BLaER1 (cell line): ENCODE data around the gene AK9.
"Not testable (repeated sequence)": the region's sequence is repeated elsewhere in the genome, so short reads cannot be mapped to it uniquely, and the experiment has no call there.

Experiments
- H3K27ac ChIP-seq: shearing (Covaris generic); formaldehyde crosslinking; 2 replicates; pipeline ENCODE4 v1.8.1; 2022
- H3K27me3 ChIP-seq: shearing (Covaris generic); formaldehyde crosslinking; 2 replicates; pipeline ENCODE4 v1.8.1; 2022
- H3K36me3 ChIP-seq: shearing (Covaris generic); formaldehyde crosslinking; 2 replicates; pipeline ENCODE4 v1.8.1; 2022
- H3K4me1 ChIP-seq: shearing (Covaris generic); formaldehyde crosslinking; 2 replicates; pipeline ENCODE4 v1.8.1; 2022
- H3K4me2 ChIP-seq: shearing (Covaris generic); formaldehyde crosslinking; 2 replicates; pipeline ENCODE4 v1.8.1; 2022
- H3K4me3 ChIP-seq: shearing (Covaris generic); formaldehyde crosslinking; 2 replicates; pipeline ENCODE4 v1.8.1; 2022
- H3K9ac ChIP-seq: shearing (Covaris generic); formaldehyde crosslinking; 2 replicates; pipeline ENCODE4 v1.8.1; 2022
- H3K9me3 ChIP-seq: shearing (Covaris generic); formaldehyde crosslinking; 2 replicates; pipeline ENCODE4 v1.8.1; 2022
- H4K20me1 ChIP-seq: shearing (Covaris generic); formaldehyde crosslinking; 2 replicates; pipeline ENCODE4 v1.8.1; 2022
- Cebpa-rat ChIP-seq: shearing (Covaris generic); IDR thresholded peaks from 2 replicates; pipeline ENCODE4 v1.8.1; 2022

The AK9 gene

GRCh38 chr6:109521080-109521479 lies 169.9 kb downstream of the AK9 start:
- Histone ChIP-seq H3K27me3 (no peaks in the 10 kb centered on the region), H3K4me1 (peaks cover 20% of the 10 kb centered on the region), H3K9ac (no peak overlapping the region), H3K27ac (no peak overlapping the region), H4K20me1 (no peaks in the 10 kb centered on the region), H3K36me3 (no peaks in the 10 kb centered on the region), H3K4me3 (no peak overlapping the region), H3K9me3 (peaks cover 19% of the 10 kb centered on the region), H3K4me2 (no peak overlapping the region)
- no peak for TF ChIP-seq Cebpa-rat

DNA sequence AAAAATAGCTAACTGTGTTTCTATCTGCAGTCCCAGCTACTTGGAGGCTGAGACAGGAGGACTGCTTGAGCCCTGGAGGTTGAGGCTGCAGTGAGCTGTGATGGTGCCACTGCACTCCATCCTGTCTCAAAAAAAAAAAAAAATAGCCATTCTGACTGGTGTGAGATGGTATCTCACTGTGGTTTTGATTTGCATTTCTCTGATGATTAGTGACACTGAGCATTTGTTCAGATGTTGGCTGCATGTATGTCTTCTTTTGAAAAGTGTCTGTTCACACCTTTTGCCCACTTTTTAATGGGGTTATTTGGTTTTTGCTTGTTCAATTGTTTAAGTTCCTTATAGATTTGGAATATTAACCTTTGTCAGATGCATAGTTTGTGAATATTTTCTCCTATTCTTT lies 171.4 kb downstream of the AK9 start:
- H3K4me3 ChIP-seq, H3K27me3 ChIP-seq, H3K27ac ChIP-seq, H3K36me3 ChIP-seq, H4K20me1 ChIP-seq, H3K4me2 ChIP-seq, H3K9ac ChIP-seq: not testable (repeated sequence)
- Histone ChIP-seq H3K4me1 (peaks cover 30% of the 10 kb centered on the region), H3K9me3 (peaks cover 19% of the 10 kb centered on the region)

- no peaks in the 10 kb centered on the region for H4K20me1 ChIP-seq
These were observed 174.1 kb downstream of the AK9 start for GRCh38 chr6:109516929-109517328.

GRCh38 chr6:109515781-109516409 lies 175.1 kb downstream of the AK9 start:
- H3K4me3 ChIP-seq: peak overlapping the region; percentile 31; the same call in 1 of the 2 replicates
- H4K20me1 ChIP-seq: no peaks in the 10 kb centered on the region
- peaks cover 30% of the 10 kb centered on the region for H3K4me1 ChIP-seq
- peak overlapping the region; percentile 76 for H3K4me2 ChIP-seq
- H3K9me3 ChIP-seq: peaks cover 20% of the 10 kb centered on the region
- H3K27me3 ChIP-seq: no peaks in the 10 kb centered on the region
- no peak for TF ChIP-seq Cebpa-rat
- peak overlapping the region; percentile 32; the same call in 1 of the 2 replicates for H3K27ac ChIP-seq
- no peak overlapping the region for H3K9ac ChIP-seq
- H3K36me3 ChIP-seq: no peaks in the 10 kb centered on the region

More at GRCh38 chr6:109516929-109517328, 174.1 kb downstream of the AK9 start:
- H3K9me3 ChIP-seq: peaks cover 14% of the 10 kb centered on the region
- no peak for TF ChIP-seq Cebpa-rat
- no peaks in the 10 kb centered on the region for H3K36me3 ChIP-seq
- H3K27me3 ChIP-seq: no peaks in the 10 kb centered on the region
- H3K4me3 ChIP-seq: no peak overlapping the region
- peaks cover 30% of the 10 kb centered on the region for H3K4me1 ChIP-seq
- H3K9ac ChIP-seq: no peak overlapping the region
- peak overlapping the region; percentile 76 for H3K4me2 ChIP-seq
- 0 out of 2 replicates have a peak overlapping the region, but pooled peaks have one; percentile 33 for H3K27ac ChIP-seq

- H3K9ac ChIP-seq: no peak overlapping the region
- peaks cover 24% of the 10 kb centered on the region for H3K9me3 ChIP-seq
- H3K4me3 ChIP-seq: no peak overlapping the region
- H3K4me2 ChIP-seq: peak overlapping the region; percentile 76; the same call in 1 of the 2 replicates
- H3K27ac ChIP-seq: no peak overlapping the region
- H3K27me3 ChIP-seq: no peaks in the 10 kb centered on the region
- H4K20me1 ChIP-seq: no peaks in the 10 kb centered on the region
- peaks cover 6% of the 10 kb centered on the region; the same call in 1 of the 2 replicates for H3K36me3 ChIP-seq
- H3K4me1 ChIP-seq: peaks cover 30% of the 10 kb centered on the region
- no peak for TF ChIP-seq Cebpa-rat
These were observed 176.1 kb downstream of the AK9 start for GRCh38 chr6:109514946-109515345.

DNA sequence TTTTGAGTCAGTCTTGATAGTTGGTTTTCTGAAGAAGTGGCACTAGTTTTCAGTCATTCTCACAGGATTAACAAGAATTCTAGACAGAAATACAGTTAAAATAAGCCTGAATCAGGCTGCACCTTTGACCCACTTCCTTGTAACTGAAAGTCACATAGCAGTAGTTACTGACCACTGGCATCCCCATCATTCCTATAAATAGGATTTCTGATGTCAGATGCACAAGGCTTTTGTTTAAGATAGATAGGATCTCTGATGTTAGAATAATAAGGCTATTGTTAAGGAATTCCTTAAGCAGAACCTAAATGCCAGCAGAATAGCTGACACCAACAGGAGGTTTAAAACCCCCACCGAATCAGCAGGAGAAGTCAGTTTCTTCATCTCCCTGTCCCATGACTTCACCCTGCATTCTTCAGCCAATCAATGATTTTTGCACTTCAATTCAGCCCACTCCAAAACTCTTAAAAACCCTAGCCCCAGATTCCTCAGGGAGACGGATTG lies 177.4 kb downstream of the AK9 start:
- no peaks in the 10 kb centered on the region for H4K20me1 ChIP-seq
- no peak for TF ChIP-seq Cebpa-rat
- H3K4me3 ChIP-seq: no peak overlapping the region
- H3K27ac ChIP-seq: no peak overlapping the region
- peaks cover 6% of the 10 kb centered on the region; the same call in 1 of the 2 replicates for H3K36me3 ChIP-seq
- peaks cover 22% of the 10 kb centered on the region for H3K9me3 ChIP-seq
- no peak overlapping the region for H3K4me2 ChIP-seq
- no peak overlapping the region for H3K9ac ChIP-seq
- H3K4me1 ChIP-seq: peaks cover 30% of the 10 kb centered on the region
- H3K27me3 ChIP-seq: no peaks in the 10 kb centered on the region

DNA sequence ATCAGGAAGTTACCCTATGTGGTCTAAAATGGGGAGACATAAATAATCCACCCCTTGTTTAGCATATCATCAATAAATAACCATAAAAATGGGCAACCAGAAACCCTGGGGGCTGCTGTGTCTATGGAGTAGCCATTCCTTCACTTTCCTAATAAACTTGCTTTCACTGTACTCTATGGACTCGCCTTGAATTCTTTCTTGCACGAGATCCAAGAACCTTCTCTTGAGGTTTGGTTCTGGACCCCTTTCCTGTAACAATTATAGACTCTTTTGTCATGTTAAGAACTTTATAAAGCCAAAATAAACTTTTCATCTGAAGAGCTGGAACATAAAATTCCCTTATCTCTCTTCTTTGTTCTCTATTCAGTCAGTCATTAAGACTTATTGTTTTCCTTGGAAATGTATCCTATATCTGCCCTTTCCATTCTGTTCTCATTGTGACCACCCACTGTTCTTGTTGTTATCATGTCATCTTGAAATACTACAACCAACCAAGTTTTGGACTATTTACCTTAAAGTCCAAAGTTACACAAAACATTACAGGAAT lies 178.7 kb downstream of the AK9 start:
- Histone ChIP-seq H4K20me1 (no peaks in the 10 kb centered on the region), H3K9me3 (peaks cover 22% of the 10 kb centered on the region), H3K9ac (no peak overlapping the region), H3K27me3 (no peaks in the 10 kb centered on the region), H3K36me3 (peaks cover 6% of the 10 kb centered on the region; the same call in 1 of the 2 replicates), H3K27ac (no peak overlapping the region), H3K4me2 (no peak overlapping the region), H3K4me3 (no peak overlapping the region), H3K4me1 (peaks cover 22% of the 10 kb centered on the region)
- TF ChIP-seq Cebpa-rat: no peak

DNA sequence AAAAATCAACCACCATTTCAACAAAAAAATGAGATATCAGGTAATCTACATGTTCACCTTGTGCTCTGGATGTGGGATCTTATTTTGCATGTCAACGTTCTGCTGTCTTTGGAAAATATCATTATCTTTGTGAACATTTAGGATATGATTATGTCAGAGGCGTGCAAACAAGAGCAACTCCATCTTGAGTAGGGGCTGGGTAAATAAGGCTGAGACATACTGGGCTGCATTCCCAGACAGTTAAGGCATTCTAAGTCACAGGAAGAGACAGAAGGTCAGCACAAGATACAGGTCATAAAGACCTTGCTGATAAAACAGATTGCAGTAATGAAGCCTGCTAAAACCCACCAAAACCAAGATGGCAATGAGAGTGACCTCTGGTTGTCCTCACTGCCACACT lies 179.2 kb downstream of the AK9 start:
- Histone ChIP-seq H3K27me3 (no peaks in the 10 kb centered on the region), H3K4me1 (peaks cover 17% of the 10 kb centered on the region), H3K9ac (no peak overlapping the region), H3K9me3 (peaks cover 22% of the 10 kb centered on the region), H3K4me2 (no peak overlapping the region), H4K20me1 (no peaks in the 10 kb centered on the region), H3K27ac (no peak overlapping the region), H3K36me3 (peaks cover 6% of the 10 kb centered on the region; the same call in 1 of the 2 replicates), H3K4me3 (no peak overlapping the region)
- TF ChIP-seq Cebpa-rat: no peak

DNA sequence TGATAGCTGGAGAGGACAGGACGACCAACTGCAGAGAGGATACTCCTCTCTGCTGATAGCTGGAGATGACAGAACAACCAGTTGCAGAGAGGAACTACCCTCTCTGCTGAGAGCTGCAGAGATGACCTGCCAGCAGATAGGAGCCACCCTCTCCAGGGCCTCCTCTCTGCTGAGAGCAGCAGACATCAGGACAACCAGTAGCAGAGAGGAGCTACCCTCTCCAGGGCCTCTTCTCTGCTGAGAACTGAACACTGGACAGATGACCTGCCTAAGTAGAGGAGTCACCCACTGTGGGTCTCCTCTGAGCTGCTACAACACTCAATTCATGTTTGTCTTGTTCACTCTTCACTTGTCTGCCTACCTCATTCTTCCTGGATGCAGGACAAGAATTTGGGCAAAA lies 180.6 kb downstream of the AK9 start:
- no peak for TF ChIP-seq Cebpa-rat
- no peak overlapping the region for H3K9ac ChIP-seq
- no peak overlapping the region for H3K4me3 ChIP-seq
- peaks cover 22% of the 10 kb centered on the region for H3K9me3 ChIP-seq
- no peaks in the 10 kb centered on the region for H4K20me1 ChIP-seq
- H3K27ac ChIP-seq: no peak overlapping the region
- H3K36me3 ChIP-seq: peaks cover 6% of the 10 kb centered on the region; the same call in 1 of the 2 replicates
- no peaks in the 10 kb centered on the region for H3K27me3 ChIP-seq
- peaks cover 2% of the 10 kb centered on the region for H3K4me1 ChIP-seq
- no peak overlapping the region for H3K4me2 ChIP-seq

DNA sequence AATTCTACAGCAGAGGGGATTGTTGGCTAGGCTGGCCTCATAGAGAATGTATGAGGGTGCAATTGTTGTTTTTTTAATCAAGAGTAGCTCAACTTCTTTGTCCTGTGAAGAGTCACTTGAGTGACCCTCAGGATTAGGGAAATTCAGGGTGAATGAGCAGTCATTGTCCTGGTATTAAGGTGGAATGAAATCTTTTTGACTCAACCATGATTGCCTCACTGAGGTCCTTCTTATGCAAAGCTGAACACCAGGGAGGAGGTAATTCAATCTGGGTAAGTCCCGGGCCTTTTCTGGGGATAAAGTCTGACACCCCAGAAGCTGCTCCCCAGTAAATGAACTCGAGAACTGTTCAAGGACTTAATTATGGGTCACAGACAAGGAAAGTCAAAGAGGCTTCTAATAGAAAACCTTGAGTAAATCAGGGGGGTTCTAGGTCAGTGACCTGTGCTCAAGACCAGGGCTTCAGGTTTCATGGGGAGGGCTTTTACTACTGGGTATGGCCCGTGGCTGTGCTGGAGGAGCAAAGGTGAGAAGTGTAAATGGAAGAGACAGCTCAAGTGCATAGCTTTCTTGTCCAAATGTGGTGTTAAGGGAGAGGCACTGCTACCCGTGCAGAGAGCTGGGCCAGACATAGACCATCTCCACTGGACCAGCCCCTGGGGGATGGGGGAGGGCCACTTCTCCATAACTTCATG lies 182.7 kb downstream of the AK9 start:
- H4K20me1 ChIP-seq: no peaks in the 10 kb centered on the region
- H3K4me2 ChIP-seq: no peak overlapping the region
- no peak overlapping the region for H3K27ac ChIP-seq
- peaks cover 22% of the 10 kb centered on the region for H3K9me3 ChIP-seq
- H3K4me3 ChIP-seq: no peak overlapping the region
- H3K27me3 ChIP-seq: no peaks in the 10 kb centered on the region
- TF ChIP-seq Cebpa-rat: no peak
- peaks cover 5% of the 10 kb centered on the region; the same call in 1 of the 2 replicates for H3K4me1 ChIP-seq
- peaks cover 6% of the 10 kb centered on the region; the same call in 1 of the 2 replicates for H3K36me3 ChIP-seq
- H3K9ac ChIP-seq: no peak overlapping the region
